H9 (cell line): ENCODE measurements around the gene ARFGAP1. TPM values are rescaled to one million over a fixed set of nuclear protein-coding genes. Genes with fewer than 3 reads are reported as not detected.

Experiments used
- DNase-seq: peaks from one replicate; pipeline ENCODE4 v3.0.0-alpha.2; 2017
- H2AFZ ChIP-seq: one replicate; pipeline ENCODE4 v1.6.1; 2013; ENCODE audit warnings: mild to moderate bottlenecking, low read length, control low read depth, moderate library complexity
- H2AK5ac ChIP-seq: 2 replicates; pipeline ENCODE4 v1.6.1; 2013; ENCODE audit warnings: low read length, control low read depth, mixed read lengths; ENCODE audit not compliant: insufficient read length
- H2BK120ac ChIP-seq: one replicate; pipeline ENCODE4 v1.6.1; 2013; ENCODE audit warnings: low read depth, mild to moderate bottlenecking, low read length, control low read depth, inconsistent platforms; ENCODE audit not compliant: poor library complexity, severe bottlenecking
- H2BK12ac ChIP-seq: 2 replicates; pipeline ENCODE4 v1.6.1; 2013; ENCODE audit warnings: low read length, control low read depth, mixed read lengths, low read depth; ENCODE audit not compliant: insufficient read length
- H2BK15ac ChIP-seq: 2 replicates; pipeline ENCODE4 v1.6.1; 2013; ENCODE audit warnings: low read depth, low read length, control low read depth
- H2BK20ac ChIP-seq: one replicate; pipeline ENCODE4 v1.6.1; 2013; ENCODE audit warnings: low read depth, mild to moderate bottlenecking, low read length, control low read depth, inconsistent platforms; ENCODE audit not compliant: poor library complexity, severe bottlenecking
- H2BK5ac ChIP-seq: 2 replicates; pipeline ENCODE4 v1.6.1; 2013; ENCODE audit warnings: low read length, control low read depth, mixed read lengths; ENCODE audit not compliant: insufficient read length
- H3K14ac ChIP-seq: 2 replicates; pipeline ENCODE4 v1.6.1; 2013; ENCODE audit warnings: low read length, control low read depth; ENCODE audit not compliant: insufficient read depth
- H3K18ac ChIP-seq: 2 replicates; pipeline ENCODE4 v1.6.1; 2013; ENCODE audit warnings: low read depth, mild to moderate bottlenecking, mixed read lengths, low read length, control low read depth; ENCODE audit not compliant: insufficient read length
- H3K23ac ChIP-seq: 2 replicates; pipeline ENCODE4 v1.6.1; 2013; ENCODE audit warnings: low read length, control low read depth, mixed read lengths, low read depth; ENCODE audit not compliant: insufficient read length
- H3K23me2 ChIP-seq: 2 replicates; pipeline ENCODE4 v1.6.1; 2013; ENCODE audit warnings: low read depth, mild to moderate bottlenecking, mixed read lengths, low read length, control low read depth; ENCODE audit not compliant: insufficient read length, poor library complexity, severe bottlenecking
- H3K27ac ChIP-seq: 2 replicates; pipeline ENCODE4 v1.5.1; 2013; ENCODE audit warnings: low read length, control low read depth, mixed read lengths, low read depth; ENCODE audit not compliant: insufficient read length
- H3K27me3 ChIP-seq: 2 replicates; pipeline ENCODE4 v1.6.1; 2013; ENCODE audit warnings: low read length, control low read depth, inconsistent platforms; ENCODE audit not compliant: insufficient read depth
- H3K4ac ChIP-seq: 2 replicates; pipeline ENCODE4 v1.6.1; 2013; ENCODE audit warnings: low read depth, mild to moderate bottlenecking, control low read depth, inconsistent platforms, low read length, moderate library complexity
- H3K4me1 ChIP-seq: 2 replicates; pipeline ENCODE4 v1.6.1; 2013; ENCODE audit warnings: low read length, control low read depth, inconsistent platforms; ENCODE audit not compliant: insufficient read depth
- H3K4me2 ChIP-seq: 2 replicates; pipeline ENCODE4 v1.6.1; 2013; ENCODE audit warnings: low read length, control low read depth, mixed read lengths; ENCODE audit not compliant: insufficient read length, insufficient read depth
- H3K56ac ChIP-seq: 2 replicates; pipeline ENCODE4 v1.6.1; 2013; ENCODE audit warnings: low read depth, mild to moderate bottlenecking, mixed read lengths, low read length, control low read depth; ENCODE audit not compliant: insufficient read length
- H3K79me1 ChIP-seq: 2 replicates; pipeline ENCODE4 v1.6.1; 2013; ENCODE audit warnings: low read depth, mild to moderate bottlenecking, moderate library complexity, low read length, control low read depth, inconsistent platforms; ENCODE audit not compliant: insufficient read depth, poor library complexity, severe bottlenecking
- H3K79me2 ChIP-seq: 2 replicates; pipeline ENCODE4 v1.6.1; 2013; ENCODE audit warnings: low read length, control low read depth, inconsistent platforms; ENCODE audit not compliant: insufficient read depth
- H3K9ac ChIP-seq: 2 replicates; pipeline ENCODE4 v1.6.1; 2013; ENCODE audit warnings: low read length, control low read depth, mixed read lengths; ENCODE audit not compliant: insufficient read length; ENCODE audit errors: extremely low read depth
- H3K9me3 ChIP-seq: one replicate; pipeline ENCODE4 v1.6.1; 2013; ENCODE audit warnings: low read depth, low read length, inconsistent platforms; ENCODE audit not compliant: control insufficient read depth
- H3T11ph ChIP-seq: one replicate; pipeline ENCODE4 v1.6.1; 2013; ENCODE audit warnings: mild to moderate bottlenecking, low read length, control low read depth, inconsistent platforms
- H4K20me1 ChIP-seq: one replicate; pipeline ENCODE4 v1.6.1; 2013; ENCODE audit not compliant: control insufficient read depth, insufficient read length, insufficient read depth
- H4K5ac ChIP-seq: 2 replicates; pipeline ENCODE4 v1.6.1; 2013; ENCODE audit warnings: low read depth, mild to moderate bottlenecking, mixed read lengths, low read length, control low read depth; ENCODE audit not compliant: insufficient read length
- H4K8ac ChIP-seq: replicated peaks from 2 replicates; pipeline ENCODE4 v1.6.1; 2013; ENCODE audit warnings: low read length, control low read depth, mixed read lengths, low read depth; ENCODE audit not compliant: insufficient read length
- H4K91ac ChIP-seq: 2 replicates; pipeline ENCODE4 v1.6.1; 2013; ENCODE audit warnings: low read depth, mild to moderate bottlenecking, moderate library complexity, mixed read lengths, low read length, control low read depth; ENCODE audit not compliant: insufficient read length
- H3K27ac Mint-ChIP-seq, 3 experiments: 2 replicates in 2 of 3; 3 replicates in 1 of 3; pipeline ENCODE4 v1.8.0; 2020 to 2021; ENCODE audit warnings: mixed read lengths in 3 of 3, mild to moderate bottlenecking in 1 of 3, moderate library complexity in 1 of 3
- H3K27me3 Mint-ChIP-seq: 2 replicates; pipeline ENCODE4 v1.8.0; 2021; ENCODE audit warnings: low read depth, mild to moderate bottlenecking, moderate library complexity, mixed read lengths
- H3K36me3 Mint-ChIP-seq, 3 experiments: 2 replicates in 2 of 3; 3 replicates in 1 of 3; pipeline ENCODE4 v1.8.0; 2020 to 2021; ENCODE audit warnings: low read depth in 3 of 3, mixed read lengths in 3 of 3; ENCODE audit not compliant: insufficient read depth in 1 of 3
- H3K4me1 Mint-ChIP-seq, 2 experiments: 2 replicates each; pipeline ENCODE4 v1.8.0; 2020; ENCODE audit warnings: mixed read lengths in 2 of 2
- H3K4me3 Mint-ChIP-seq, 2 experiments: 2 replicates in 1 of 2; 3 replicates in 1 of 2; pipeline ENCODE4 v1.8.0; 2020 to 2021; ENCODE audit warnings: mild to moderate bottlenecking in 2 of 2, mixed read lengths in 2 of 2, moderate library complexity in 1 of 2
- H3K9me3 Mint-ChIP-seq, 2 experiments: 2 replicates in 1 of 2; 3 replicates in 1 of 2; pipeline ENCODE4 v1.8.0; 2020; ENCODE audit warnings: mild to moderate bottlenecking in 2 of 2, mixed read lengths in 2 of 2, moderate library complexity in 1 of 2
- WGBS: extraction: QIAGEN DNeasy Blood & Tissue Kit; methylation state at CpG from one replicate; pipeline ENCODE4 v1.1.7; 2013; ENCODE audit warnings: missing lambda C conversion rate, low lambda C conversion rate, mixed read lengths; ENCODE audit not compliant: insufficient read length; ENCODE audit errors: extremely low coverage; 5-methylcytosine and 5-hydroxymethylcytosine counted together
- total RNA-seq: library from RNA; stranded (reverse); gene quantifications from 2 replicates; pipeline ENCODE4 v1.2.1, GENCODE V29; 2021
- TF ChIP-seq, protein P1 (sequence below): fragments of 200-600 bp; sonication (generic); conservative IDR thresholded peaks from 3 replicates; pipeline ENCODE4 v1.8.0; 2021; ENCODE audit warnings: antibody characterized with exemption, mild to moderate bottlenecking

Gene ARFGAP1
- total RNA-seq, 1 experiment from 2014 or later = 114 TPM

DNA sequence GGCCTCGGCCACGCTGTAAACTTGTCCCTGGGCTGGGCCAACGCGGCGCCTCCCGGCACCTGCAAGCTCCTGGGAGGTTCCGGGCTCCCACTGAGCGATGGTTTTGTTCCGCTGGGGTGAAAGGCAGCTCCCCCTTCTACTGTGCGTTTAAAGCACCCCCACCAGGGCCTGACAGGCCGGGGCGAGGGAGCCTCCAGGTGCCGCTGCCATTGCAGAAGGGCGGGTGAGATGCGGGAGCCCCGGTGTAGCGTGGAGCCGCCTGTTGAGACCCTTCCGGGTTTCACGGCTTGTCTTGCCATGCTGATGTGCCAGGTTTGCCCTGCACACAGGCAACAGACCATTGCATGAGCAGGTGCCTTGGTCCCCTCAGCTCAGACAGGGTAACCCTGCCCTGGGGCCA lies 23.2 kb downstream of the ARFGAP1 start:
- Histone ChIP-seq H2BK15ac (no peak overlapping the region), H3K4me1 (no peaks in the 10 kb centered on the region; the same call in 1 of the 2 replicates), H3T11ph (no peak overlapping the region), H4K5ac (no peak overlapping the region), H3K4me2 (peak overlapping the region; percentile 19), H3K27me3 (no peaks in the 10 kb centered on the region), H2BK12ac (no peak overlapping the region), H3K56ac (no peak overlapping the region), H3K18ac (no peak overlapping the region), H2AK5ac (no peak overlapping the region), H2BK120ac (no peak overlapping the region), H3K4ac (no peak overlapping the region), H3K23me2 (no peaks in the 10 kb centered on the region), H3K14ac (no peak overlapping the region), H3K9me3 (no peaks in the 10 kb centered on the region), H2BK5ac (no peak overlapping the region), H4K8ac (no peak overlapping the region), H2BK20ac (no peak overlapping the region), H3K9ac (no peak overlapping the region), H3K79me2 (no peaks in the 10 kb centered on the region), H2AFZ (no peak overlapping the region), H3K79me1 (no peaks in the 10 kb centered on the region), H3K23ac (no peak overlapping the region), H4K91ac (no peak overlapping the region), H4K20me1 (no peaks in the 10 kb centered on the region), H3K27ac (no peak overlapping the region)
- H3K4me3 Mint-ChIP-seq = peak overlapping the region in 1 of 2 experiments; percentile 60; a peak in 2 of 5 replicates
- H3K9me3 Mint-ChIP-seq = no peaks in the 10 kb centered on the region
- no peaks in the 10 kb centered on the region for H3K36me3 Mint-ChIP-seq
- no CpG with 5 or more reads among the region's 20 CpGs for WGBS
- peak overlapping the region in 1 of 3 experiments; percentile 87; a peak in 1 of 7 replicates for H3K27ac Mint-ChIP-seq
- peaks cover 5 to 22% of the 10 kb centered on the region in 2 experiments; a peak in 3 of 4 replicates for H3K4me1 Mint-ChIP-seq
- DNase-seq = no peak
- TF ChIP-seq, protein P1, sequence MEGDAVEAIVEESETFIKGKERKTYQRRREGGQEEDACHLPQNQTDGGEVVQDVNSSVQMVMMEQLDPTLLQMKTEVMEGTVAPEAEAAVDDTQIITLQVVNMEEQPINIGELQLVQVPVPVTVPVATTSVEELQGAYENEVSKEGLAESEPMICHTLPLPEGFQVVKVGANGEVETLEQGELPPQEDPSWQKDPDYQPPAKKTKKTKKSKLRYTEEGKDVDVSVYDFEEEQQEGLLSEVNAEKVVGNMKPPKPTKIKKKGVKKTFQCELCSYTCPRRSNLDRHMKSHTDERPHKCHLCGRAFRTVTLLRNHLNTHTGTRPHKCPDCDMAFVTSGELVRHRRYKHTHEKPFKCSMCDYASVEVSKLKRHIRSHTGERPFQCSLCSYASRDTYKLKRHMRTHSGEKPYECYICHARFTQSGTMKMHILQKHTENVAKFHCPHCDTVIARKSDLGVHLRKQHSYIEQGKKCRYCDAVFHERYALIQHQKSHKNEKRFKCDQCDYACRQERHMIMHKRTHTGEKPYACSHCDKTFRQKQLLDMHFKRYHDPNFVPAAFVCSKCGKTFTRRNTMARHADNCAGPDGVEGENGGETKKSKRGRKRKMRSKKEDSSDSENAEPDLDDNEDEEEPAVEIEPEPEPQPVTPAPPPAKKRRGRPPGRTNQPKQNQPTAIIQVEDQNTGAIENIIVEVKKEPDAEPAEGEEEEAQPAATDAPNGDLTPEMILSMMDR = no peak
- peaks cover 20% of the 10 kb centered on the region for H3K27me3 Mint-ChIP-seq
